HFFc6 (cell line): ENCODE measurements around the gene NGEF. TPM values are rescaled to one million over a fixed set of nuclear protein-coding genes. Genes with fewer than 3 reads are reported as not detected.

Experiments used
- DNase-seq: peaks from one replicate; pipeline ENCODE4 v3.0.0-alpha.2; 2018
- H3K27ac Mint-ChIP-seq: 2 replicates; pipeline ENCODE4 v1.8.0; 2020; ENCODE audit warnings: mild to moderate bottlenecking, mixed read lengths
- H3K27me3 Mint-ChIP-seq: 2 replicates; pipeline ENCODE4 v1.8.0; 2021; ENCODE audit warnings: mild to moderate bottlenecking, moderate library complexity, mixed read lengths; ENCODE audit not compliant: insufficient read depth
- H3K36me3 Mint-ChIP-seq: 2 replicates; pipeline ENCODE4 v1.8.0; 2021; ENCODE audit warnings: low read depth, mixed read lengths
- H3K4me1 Mint-ChIP-seq: 2 replicates; pipeline ENCODE4 v1.8.0; 2020; ENCODE audit warnings: low read depth, mixed read lengths
- H3K4me3 Mint-ChIP-seq: 2 replicates; pipeline ENCODE4 v1.8.0; 2020; ENCODE audit warnings: mild to moderate bottlenecking, moderate library complexity, mixed read lengths
- H3K9me3 Mint-ChIP-seq: 2 replicates; pipeline ENCODE4 v1.8.0; 2020; ENCODE audit warnings: mild to moderate bottlenecking, mixed read lengths
- CTCF ChIP-seq: fragments of 200-600 bp; sonication (generic); IDR thresholded peaks from 2 replicates; pipeline ENCODE4 v1.5.0; 2021; ENCODE audit warnings: antibody characterized with exemption, mild to moderate bottlenecking
- total RNA-seq, 6 experiments: library from RNA; stranded (reverse); fragmentation: NEBNext Ultra II Directional; extraction: Animal tissue kit (Norgen Biotek cat#: 25700); gene quantifications; 2 replicates in 1 of 6; 3 replicates in 5 of 6; pipeline ENCODE4 v1.2.3, GENCODE V29; 2021

The NGEF gene
- total RNA-seq, 6 experiments from 2014 or later, result 0.20 to 0.36 (median 0.28) TPM; not detected in 3

- H3K27me3 Mint-ChIP-seq, result peaks cover 14% of the 10 kb centered on the region
- no peak overlapping the region for H3K4me3 Mint-ChIP-seq
- peaks cover 5% of the 10 kb centered on the region for H3K9me3 Mint-ChIP-seq
- TF ChIP-seq CTCF, result no peak
- peaks cover 6% of the 10 kb centered on the region; the same call in 1 of the 2 replicates for H3K36me3 Mint-ChIP-seq
- no peak for DNase-seq
- no peak overlapping the region for H3K27ac Mint-ChIP-seq
- peaks cover 36% of the 10 kb centered on the region for H3K4me1 Mint-ChIP-seq
These were observed 28.4 kb downstream of the NGEF start for GRCh38 chr2:232984451-232985207.

DNA sequence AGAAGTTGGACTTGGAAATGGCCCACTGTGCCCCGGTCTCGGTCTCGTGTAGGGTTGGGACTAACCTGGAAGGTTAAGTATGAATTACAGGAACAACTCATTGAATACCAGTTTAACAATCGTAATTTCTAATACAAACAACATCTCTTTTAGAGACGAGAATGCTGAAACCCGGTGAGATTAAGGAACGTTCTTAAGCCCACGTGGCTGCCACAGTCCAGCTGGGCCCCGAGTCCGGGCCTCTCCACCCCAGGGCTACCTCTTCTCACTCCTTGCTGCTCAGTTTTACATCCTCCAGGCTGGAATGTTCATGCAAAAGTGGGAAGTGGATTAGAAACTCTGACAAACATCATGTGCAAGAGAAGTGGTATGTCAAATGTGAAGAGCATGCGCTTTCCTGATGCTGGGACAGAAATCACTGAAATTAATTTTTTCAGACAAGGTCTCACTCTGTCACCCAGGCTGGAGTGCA is 29.4 kb downstream of the NGEF start:
- Mint-ChIP-seq H3K9me3 (peaks cover 5% of the 10 kb centered on the region), H3K4me3 (no peak overlapping the region), H3K4me1 (peaks cover 34% of the 10 kb centered on the region), H3K27ac (no peak overlapping the region), H3K36me3 (peaks cover 6% of the 10 kb centered on the region; the same call in 1 of the 2 replicates), H3K27me3 (peaks cover 14% of the 10 kb centered on the region)
- no peak for TF ChIP-seq CTCF
- no peak for DNase-seq

DNA sequence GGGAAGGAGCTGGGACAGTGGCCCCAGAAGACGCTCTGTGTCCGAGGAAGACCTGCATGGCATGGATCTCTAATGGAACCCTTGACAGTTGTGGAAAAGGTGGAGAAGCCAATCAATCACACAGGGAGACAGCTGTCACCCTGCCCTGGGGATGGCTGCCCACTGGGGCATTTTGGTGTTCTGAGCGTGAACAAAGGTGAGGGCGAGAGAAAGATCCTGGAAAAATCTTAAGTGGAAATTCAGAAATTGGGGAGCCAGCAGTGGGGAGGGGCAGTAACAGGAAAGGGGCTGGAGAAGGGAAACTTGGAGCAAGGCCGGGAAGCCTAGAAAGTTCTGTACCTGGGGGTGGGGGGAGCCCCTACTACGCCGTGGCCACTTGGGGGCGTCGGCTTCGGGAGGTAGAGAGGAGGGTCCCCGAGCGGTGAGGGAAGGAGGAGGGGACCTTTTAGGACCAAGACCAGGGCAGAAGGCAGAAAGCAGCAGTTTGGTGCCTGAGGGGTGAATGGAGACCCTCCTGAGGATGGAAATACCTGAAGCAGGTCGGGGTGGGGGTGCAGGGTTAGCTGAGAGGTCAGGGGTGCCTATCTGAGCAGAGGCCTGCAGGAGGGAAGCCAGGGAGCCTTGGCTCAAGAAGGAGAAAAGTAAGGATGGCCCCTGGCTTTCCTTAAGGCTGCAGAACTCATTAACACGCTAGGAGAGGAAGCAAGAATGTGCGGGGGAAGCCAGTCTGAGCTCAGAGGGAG is 30.0 kb downstream of the NGEF start:
- peaks cover 5% of the 10 kb centered on the region for H3K9me3 Mint-ChIP-seq
- no peak overlapping the region for H3K27ac Mint-ChIP-seq
- peak; percentile 8; the same call in 1 of the 2 replicates for TF ChIP-seq CTCF
- peaks cover 28% of the 10 kb centered on the region for H3K4me1 Mint-ChIP-seq
- no peak for DNase-seq
- no peak overlapping the region for H3K4me3 Mint-ChIP-seq
- peaks cover 14% of the 10 kb centered on the region for H3K27me3 Mint-ChIP-seq
- H3K36me3 Mint-ChIP-seq, result peaks cover 6% of the 10 kb centered on the region; the same call in 1 of the 2 replicates

DNA sequence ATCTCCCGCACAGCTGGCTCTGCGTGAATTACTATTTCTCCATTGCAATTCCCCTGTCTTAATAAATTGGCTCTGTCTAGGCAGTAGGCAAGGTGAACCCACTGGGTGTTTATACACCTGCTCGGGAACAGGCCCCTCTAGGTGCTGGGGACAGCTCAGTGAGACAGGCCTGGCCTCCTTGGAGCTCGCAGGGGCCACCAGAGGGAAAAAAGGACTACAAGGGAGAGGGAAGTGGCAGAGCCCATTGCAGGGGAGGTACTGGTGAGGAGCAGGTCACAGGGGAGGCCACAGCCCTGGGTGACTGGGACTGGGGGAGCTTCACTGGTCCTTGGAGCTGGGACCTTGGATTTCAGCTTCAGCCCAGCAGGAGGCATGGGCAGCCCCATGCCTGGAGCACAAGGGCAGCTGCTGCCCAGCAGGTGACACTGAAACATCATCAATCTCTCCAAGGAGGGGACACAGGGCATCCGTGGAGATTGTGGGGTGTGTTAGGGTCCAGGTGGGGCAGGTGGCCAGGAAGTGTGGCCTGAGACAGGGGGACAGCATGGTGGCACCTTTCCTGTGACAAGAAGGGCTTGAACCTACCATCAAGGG is 31.2 kb downstream of the NGEF start:
- H3K9me3 Mint-ChIP-seq, result peaks cover 5% of the 10 kb centered on the region
- peaks cover 6% of the 10 kb centered on the region; the same call in 1 of the 2 replicates for H3K36me3 Mint-ChIP-seq
- H3K27ac Mint-ChIP-seq, result no peak overlapping the region
- no peak overlapping the region for H3K4me3 Mint-ChIP-seq
- peaks cover 17% of the 10 kb centered on the region for H3K4me1 Mint-ChIP-seq
- peak; percentile 27 for TF ChIP-seq CTCF
- peaks cover 16% of the 10 kb centered on the region for H3K27me3 Mint-ChIP-seq
- DNase-seq, result no peak

DNA sequence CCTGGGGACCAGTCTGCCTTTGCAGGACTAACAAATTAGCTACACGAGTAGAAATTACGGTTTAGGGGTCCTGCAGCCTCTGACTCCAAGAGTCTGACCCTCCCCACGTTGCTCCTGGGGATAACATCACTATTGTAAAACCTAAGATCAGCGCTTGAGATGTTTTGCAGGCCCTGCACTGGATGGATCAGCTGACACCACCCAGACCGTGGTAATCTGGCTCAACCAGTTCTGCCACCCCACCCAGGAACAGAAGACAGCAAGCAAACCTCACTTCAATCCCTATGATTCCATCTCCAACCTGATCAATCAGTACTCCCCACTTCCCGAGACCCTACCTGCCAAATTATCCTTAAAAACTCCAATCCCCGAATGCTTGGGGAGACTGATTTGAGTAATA is 31.7 kb downstream of the NGEF start:
- no peak for TF ChIP-seq CTCF
- Mint-ChIP-seq H3K4me3 (no peak overlapping the region), H3K27ac (no peak overlapping the region), H3K27me3 (peaks cover 17% of the 10 kb centered on the region), H3K36me3 (peaks cover 6% of the 10 kb centered on the region; the same call in 1 of the 2 replicates), H3K4me1 (peaks cover 17% of the 10 kb centered on the region), H3K9me3 (peaks cover 5% of the 10 kb centered on the region)
- DNase-seq, result no peak
